ENCODE measurements around the gene TMEM92. TPM values are rescaled to one million over a fixed set of nuclear protein-coding genes. Genes with fewer than 3 reads are reported as not detected.

Gene TMEM92
- total and polyA plus RNA-seq, 2 of the 13 experiments (the other 11 are each of a cell fraction or from before 2014, with no cell fraction given) = 0.07 TPM; not detected in 1

DNA sequence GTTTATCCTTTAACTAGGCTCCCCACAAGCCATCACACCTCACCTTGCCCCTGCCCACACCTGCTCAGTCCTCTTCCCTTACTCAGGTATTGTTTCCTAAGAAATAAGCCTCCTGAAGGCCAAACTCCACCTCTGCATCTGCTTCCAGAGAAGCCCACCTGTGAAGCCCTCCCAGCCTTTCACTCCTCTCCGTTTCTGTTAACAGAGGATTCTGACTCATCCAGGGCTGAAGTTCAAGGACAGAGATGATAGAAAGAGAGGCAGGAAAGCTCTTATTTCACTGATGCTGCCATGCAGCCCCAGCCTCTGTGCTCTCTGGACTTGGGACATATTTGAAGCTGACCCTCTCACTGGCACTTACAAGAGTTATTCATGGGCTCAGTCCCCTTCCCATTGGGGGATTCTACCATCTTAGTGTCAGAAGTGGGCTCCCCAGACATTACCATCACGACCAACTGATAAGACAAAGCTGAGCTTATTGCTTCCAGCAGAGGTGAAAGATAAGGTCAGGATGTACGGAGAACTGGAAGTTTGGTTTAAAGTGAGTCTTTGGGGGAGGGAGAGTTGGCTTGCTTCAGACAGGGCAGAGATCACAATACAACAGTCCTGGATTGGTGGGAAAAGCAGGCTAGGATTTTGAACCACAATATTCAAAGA is 36.3 kb downstream of the TMEM92 start (continued):
- TF ChIP-seq, protein P1, sequence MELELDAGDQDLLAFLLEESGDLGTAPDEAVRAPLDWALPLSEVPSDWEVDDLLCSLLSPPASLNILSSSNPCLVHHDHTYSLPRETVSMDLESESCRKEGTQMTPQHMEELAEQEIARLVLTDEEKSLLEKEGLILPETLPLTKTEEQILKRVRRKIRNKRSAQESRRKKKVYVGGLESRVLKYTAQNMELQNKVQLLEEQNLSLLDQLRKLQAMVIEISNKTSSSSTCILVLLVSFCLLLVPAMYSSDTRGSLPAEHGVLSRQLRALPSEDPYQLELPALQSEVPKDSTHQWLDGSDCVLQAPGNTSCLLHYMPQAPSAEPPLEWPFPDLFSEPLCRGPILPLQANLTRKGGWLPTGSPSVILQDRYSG (CRISPR knock-in tag; IDR thresholded peaks at IDR 0.05) = no peak
- TF ChIP-seq, protein P2, sequence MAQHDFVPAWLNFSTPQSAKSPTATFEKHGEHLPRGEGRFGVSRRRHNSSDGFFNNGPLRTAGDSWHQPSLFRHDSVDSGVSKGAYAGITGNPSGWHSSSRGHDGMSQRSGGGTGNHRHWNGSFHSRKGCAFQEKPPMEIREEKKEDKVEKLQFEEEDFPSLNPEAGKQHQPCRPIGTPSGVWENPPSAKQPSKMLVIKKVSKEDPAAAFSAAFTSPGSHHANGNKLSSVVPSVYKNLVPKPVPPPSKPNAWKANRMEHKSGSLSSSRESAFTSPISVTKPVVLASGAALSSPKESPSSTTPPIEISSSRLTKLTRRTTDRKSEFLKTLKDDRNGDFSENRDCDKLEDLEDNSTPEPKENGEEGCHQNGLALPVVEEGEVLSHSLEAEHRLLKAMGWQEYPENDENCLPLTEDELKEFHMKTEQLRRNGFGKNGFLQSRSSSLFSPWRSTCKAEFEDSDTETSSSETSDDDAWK (CRISPR knock-in tag; IDR thresholded peaks at IDR 0.05) = no peak
- TF ChIP-seq ZNF598 (CRISPR knock-in tag; IDR thresholded peaks at IDR 0.05; ENCODE audit: borderline replicate concordance) (no peak), ZNF660 (CRISPR knock-in tag; IDR thresholded peaks at IDR 0.05; ENCODE audit: borderline replicate concordance, low read depth) (no peak), AGO1 (IDR thresholded peaks at IDR 0.05; ENCODE audit: low read depth, low read length, poor library complexity, severe bottlenecking) (no peak), ZNF615 (CRISPR knock-in tag; IDR thresholded peaks at IDR 0.05; ENCODE audit: borderline replicate concordance) (no peak), PPARG (CRISPR knock-in tag; conservative IDR thresholded peaks at IDR 0.05) (peak; percentile 61; the same call in 1 of the 2 replicates), REPIN1 (CRISPR knock-in tag; IDR thresholded peaks at IDR 0.05; ENCODE audit: borderline replicate concordance, low read depth) (no peak), RXRA (CRISPR knock-in tag; IDR thresholded peaks at IDR 0.05) (no peak; the same call in 1 of the 2 replicates), ZNF605 (CRISPR knock-in tag; IDR thresholded peaks at IDR 0.05) (no peak), YEATS2 (CRISPR knock-in tag; IDR thresholded peaks at IDR 0.05; ENCODE audit: borderline replicate concordance) (no peak), CREB1 (IDR thresholded peaks at IDR 0.05) (no peak), CREB1 (CRISPR knock-in tag; IDR thresholded peaks at IDR 0.05) (no peak), PRPF4 (IDR thresholded peaks at IDR 0.05; ENCODE audit: low read depth, low read length, poor library complexity, severe bottlenecking) (no peak), ZSCAN9 (CRISPR knock-in tag; IDR thresholded peaks at IDR 0.05; ENCODE audit: borderline replicate concordance) (no peak), NR2F2 (IDR thresholded peaks at IDR 0.05; ENCODE audit: borderline replicate concordance, low read depth) (peak; percentile 38; the same call in 1 of the 2 replicates), CCDC6 (CRISPR knock-in tag; IDR thresholded peaks at IDR 0.05) (no peak)
- TF ChIP-seq, protein P3, sequence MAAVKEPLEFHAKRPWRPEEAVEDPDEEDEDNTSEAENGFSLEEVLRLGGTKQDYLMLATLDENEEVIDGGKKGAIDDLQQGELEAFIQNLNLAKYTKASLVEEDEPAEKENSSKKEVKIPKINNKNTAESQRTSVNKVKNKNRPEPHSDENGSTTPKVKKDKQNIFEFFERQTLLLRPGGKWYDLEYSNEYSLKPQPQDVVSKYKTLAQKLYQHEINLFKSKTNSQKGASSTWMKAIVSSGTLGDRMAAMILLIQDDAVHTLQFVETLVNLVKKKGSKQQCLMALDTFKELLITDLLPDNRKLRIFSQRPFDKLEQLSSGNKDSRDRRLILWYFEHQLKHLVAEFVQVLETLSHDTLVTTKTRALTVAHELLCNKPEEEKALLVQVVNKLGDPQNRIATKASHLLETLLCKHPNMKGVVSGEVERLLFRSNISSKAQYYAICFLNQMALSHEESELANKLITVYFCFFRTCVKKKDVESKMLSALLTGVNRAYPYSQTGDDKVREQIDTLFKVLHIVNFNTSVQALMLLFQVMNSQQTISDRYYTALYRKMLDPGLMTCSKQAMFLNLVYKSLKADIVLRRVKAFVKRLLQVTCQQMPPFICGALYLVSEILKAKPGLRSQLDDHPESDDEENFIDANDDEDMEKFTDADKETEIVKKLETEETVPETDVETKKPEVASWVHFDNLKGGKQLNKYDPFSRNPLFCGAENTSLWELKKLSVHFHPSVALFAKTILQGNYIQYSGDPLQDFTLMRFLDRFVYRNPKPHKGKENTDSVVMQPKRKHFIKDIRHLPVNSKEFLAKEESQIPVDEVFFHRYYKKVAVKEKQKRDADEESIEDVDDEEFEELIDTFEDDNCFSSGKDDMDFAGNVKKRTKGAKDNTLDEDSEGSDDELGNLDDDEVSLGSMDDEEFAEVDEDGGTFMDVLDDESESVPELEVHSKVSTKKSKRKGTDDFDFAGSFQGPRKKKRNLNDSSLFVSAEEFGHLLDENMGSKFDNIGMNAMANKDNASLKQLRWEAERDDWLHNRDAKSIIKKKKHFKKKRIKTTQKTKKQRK (IDR thresholded peaks at IDR 0.05; ENCODE audit: low read length) = no peak
- TF ChIP-seq, protein P4, sequence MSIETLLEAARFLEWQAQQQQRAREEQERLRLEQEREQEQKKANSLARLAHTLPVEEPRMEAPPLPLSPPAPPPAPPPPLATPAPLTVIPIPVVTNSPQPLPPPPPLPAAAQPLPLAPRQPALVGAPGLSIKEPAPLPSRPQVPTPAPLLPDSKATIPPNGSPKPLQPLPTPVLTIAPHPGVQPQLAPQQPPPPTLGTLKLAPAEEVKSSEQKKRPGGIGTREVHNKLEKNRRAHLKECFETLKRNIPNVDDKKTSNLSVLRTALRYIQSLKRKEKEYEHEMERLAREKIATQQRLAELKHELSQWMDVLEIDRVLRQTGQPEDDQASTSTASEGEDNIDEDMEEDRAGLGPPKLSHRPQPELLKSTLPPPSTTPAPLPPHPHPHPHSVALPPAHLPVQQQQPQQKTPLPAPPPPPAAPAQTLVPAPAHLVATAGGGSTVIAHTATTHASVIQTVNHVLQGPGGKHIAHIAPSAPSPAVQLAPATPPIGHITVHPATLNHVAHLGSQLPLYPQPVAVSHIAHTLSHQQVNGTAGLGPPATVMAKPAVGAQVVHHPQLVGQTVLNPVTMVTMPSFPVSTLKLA (IDR thresholded peaks at IDR 0.05) = no peak
- TF ChIP-seq, protein P5, sequence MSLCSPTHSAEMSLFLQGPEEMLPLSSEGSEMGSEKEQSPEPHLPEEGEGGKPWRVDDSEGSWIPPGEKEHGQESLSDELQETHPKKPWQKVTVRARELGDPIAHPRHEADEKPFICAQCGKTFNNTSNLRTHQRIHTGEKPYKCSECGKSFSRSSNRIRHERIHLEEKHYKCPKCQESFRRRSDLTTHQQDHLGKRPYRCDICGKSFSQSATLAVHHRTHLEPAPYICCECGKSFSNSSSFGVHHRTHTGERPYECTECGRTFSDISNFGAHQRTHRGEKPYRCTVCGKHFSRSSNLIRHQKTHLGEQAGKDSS (CRISPR knock-in tag; IDR thresholded peaks at IDR 0.05; ENCODE audit: borderline replicate concordance, low read depth) = 0 out of 2 replicates have a peak, but pooled peaks have one; percentile 11
